A549 (cell line): ENCODE results near the gene PPA1. TPM values are rescaled to one million over a fixed set of nuclear protein-coding genes. Genes with fewer than 3 reads are reported as not detected.

ENCODE experiments used
- ATAC-seq, 2 experiments: fragments of 200-7000 bp in 1 of 2; fragments of >200 bp in 1 of 2; cut with Nextera tagmentation in 1 of 2; cut with Tn5 transposase in 1 of 2; 3 replicates each; pipeline versions ENCODE4 v1.8.0 to v1.9.1; 2018 to 2020; ENCODE audit warnings: mild to moderate bottlenecking in 1 of 2, moderate library complexity in 1 of 2
- CTCF ChIA-PET: fragments of 300-600 bp; sonication (Branson Sonifier 250); formaldehyde crosslinking; extraction: SDS; loops from one replicate; lab custom pipeline; 2021; ENCODE audit warnings: antibody characterized with exemption, inconsistent platforms; lab: Yijun Ruan, JAX
- POLR2A ChIA-PET: fragments of 350-600 bp; formaldehyde crosslinking; extraction: SDS; loops from one replicate; lab custom pipeline; 2021; ENCODE audit warnings: antibody characterized with exemption, inconsistent platforms; lab: Yijun Ruan, JAX
- DNase-seq, 2 experiments: peaks; one replicate each; pipeline versions ENCODE4 v3.0.0 to v3.0.0-alpha.2; 2011 to 2016; ENCODE audit warnings: low read depth in 1 of 2, low spot score in 1 of 2
- FAIRE-seq: peaks from 2 replicates; lab custom pipeline; 2011; peaks lifted over from hg19 to GRCh38; lab: Jason Lieb, UNC
- H3K27ac ChIP-seq, 2 experiments: fragments of >200 bp; sonication (Bioruptor Twin); formaldehyde crosslinking; 3 replicates each; pipeline ENCODE4 v1.5.1; 2016 to 2017
- H3K4me1 ChIP-seq: fragments of >200 bp; sonication (Bioruptor Twin); formaldehyde crosslinking; 3 replicates; pipeline ENCODE4 v1.6.1; 2016
- H3K4me2 ChIP-seq: fragments of >200 bp; sonication (Bioruptor Twin); formaldehyde crosslinking; 3 replicates; pipeline ENCODE4 v1.6.1; 2016
- H3K4me3 ChIP-seq: fragments of >200 bp; sonication (Bioruptor Twin); formaldehyde crosslinking; 3 replicates; pipeline ENCODE4 v1.5.1; 2016
- H3K9me3 ChIP-seq: fragments of >200 bp; sonication (Bioruptor Twin); formaldehyde crosslinking; 3 replicates; pipeline ENCODE4 v1.6.1; 2016
- BHLHE40 ChIP-seq: IDR thresholded peaks from 2 replicates; pipeline ENCODE4 v1.6.1; 2012; ENCODE audit warnings: low read depth, low read length, inconsistent platforms
- CBX2 ChIP-seq: fragments of 200-600 bp; sonication (generic); IDR thresholded peaks from 2 replicates; pipeline ENCODE4 v1.6.1; 2016; ENCODE audit warnings: low read depth, mild to moderate bottlenecking, borderline replicate concordance
- CEBPB ChIP-seq, 2 experiments: fragments of >200 bp in 1 of 2; sonication (Bioruptor Twin) in 1 of 2; formaldehyde crosslinking in 1 of 2; IDR thresholded peaks; 2 replicates each; pipeline ENCODE4 v1.6.1; 2012 to 2016
- CHD2 ChIP-seq: fragments of 150-350 bp; IDR thresholded peaks from 2 replicates; pipeline ENCODE4 v1.6.1; 2014; ENCODE audit warnings: low read length; ENCODE audit not compliant: partially characterized antibody
- CHD4 ChIP-seq: fragments of 200-600 bp; sonication (generic); IDR thresholded peaks from 2 replicates; pipeline ENCODE4 v1.6.1; 2016; ENCODE audit warnings: antibody characterized with exemption, mild to moderate bottlenecking, borderline replicate concordance
- EP300 ChIP-seq, 2 experiments: fragments of >200 bp; sonication (Bioruptor Twin); formaldehyde crosslinking; IDR thresholded peaks; 2 replicates in 1 of 2; 3 replicates in 1 of 2; pipeline ENCODE4 v1.6.1; 2016 to 2017
- ESRRA ChIP-seq: fragments of 150-350 bp; IDR thresholded peaks from 2 replicates; pipeline ENCODE4 v1.6.1; 2014; ENCODE audit warnings: mild to moderate bottlenecking, low read length, borderline replicate concordance
- FOSB ChIP-seq: fragments of 250-450 bp; sonication (Bioruptor Pico); IDR thresholded peaks from 2 replicates; pipeline ENCODE4 v1.5.0; 2020; ENCODE audit warnings: mild to moderate bottlenecking, moderate library complexity
- FOSL2 ChIP-seq, 2 experiments: fragments of 450-650 bp in 1 of 2; fragments of >200 bp in 1 of 2; sonication (Bioruptor Twin) in 1 of 2; formaldehyde crosslinking; IDR thresholded peaks; 2 replicates each; pipeline versions ENCODE4 v1.5.0 to v1.6.1; 2016 to 2020; ENCODE audit warnings: mild to moderate bottlenecking in 1 of 2, moderate library complexity in 1 of 2
- FOXS1 ChIP-seq: fragments of 250-450 bp; sonication (Bioruptor Pico); IDR thresholded peaks from 2 replicates; pipeline ENCODE4 v1.5.0; 2020; ENCODE audit warnings: mild to moderate bottlenecking, moderate library complexity
- HEYL ChIP-seq: fragments of 250-450 bp; sonication (Bioruptor Pico); IDR thresholded peaks from 2 replicates; pipeline ENCODE4 v1.8.0; 2021; ENCODE audit warnings: mild to moderate bottlenecking, moderate library complexity
- HOXB13 ChIP-seq: fragments of 250-450 bp; sonication (Bioruptor Pico); IDR thresholded peaks from 2 replicates; pipeline ENCODE4 v1.5.0; 2020; ENCODE audit warnings: low read depth, mild to moderate bottlenecking, moderate library complexity
- HOXB5 ChIP-seq: fragments of 250-450 bp; sonication (Bioruptor Pico); IDR thresholded peaks from 2 replicates; pipeline ENCODE4 v1.5.0; 2020; ENCODE audit warnings: mild to moderate bottlenecking, moderate library complexity
- JUN ChIP-seq, 2 experiments: fragments of >200 bp; sonication (Bioruptor Twin); formaldehyde crosslinking; IDR thresholded peaks; 2 replicates in 1 of 2; 3 replicates in 1 of 2; pipeline ENCODE4 v1.6.1; 2016 to 2017
- JUNB ChIP-seq: fragments of >200 bp; sonication (Bioruptor Twin); formaldehyde crosslinking; IDR thresholded peaks from 2 replicates; pipeline ENCODE4 v1.6.1; 2016
- KDM1A ChIP-seq: fragments of 200-600 bp; sonication (generic); IDR thresholded peaks from 2 replicates; pipeline ENCODE4 v1.6.1; 2016; ENCODE audit warnings: low read depth, mild to moderate bottlenecking
- NFE2L2 ChIP-seq: fragments of 150-350 bp; conservative IDR thresholded peaks from 2 replicates; pipeline ENCODE4 v1.6.1; 2014; ENCODE audit warnings: low read length
- NPAS2 ChIP-seq: fragments of 250-450 bp; sonication (Bioruptor Pico); IDR thresholded peaks from 2 replicates; pipeline ENCODE4 v1.8.0; 2022; ENCODE audit warnings: mild to moderate bottlenecking, moderate library complexity, borderline replicate concordance
- NR3C1 ChIP-seq: fragments of >200 bp; sonication (Bioruptor Twin); formaldehyde crosslinking; IDR thresholded peaks from 3 replicates; pipeline ENCODE4 v1.6.1; 2017
- RCOR1 ChIP-seq: fragments of 150-350 bp; IDR thresholded peaks from 2 replicates; pipeline ENCODE4 v1.6.1; 2014; ENCODE audit warnings: antibody characterized with exemption, low read length, low read depth
- RFX5 ChIP-seq: fragments of 450-650 bp; IDR thresholded peaks from 2 replicates; pipeline ENCODE4 v1.7.1; 2014; ENCODE audit warnings: antibody characterized with exemption, mild to moderate bottlenecking, moderate library complexity
- SMC3 ChIP-seq: fragments of >200 bp; sonication (Bioruptor Twin); formaldehyde crosslinking; IDR thresholded peaks from 3 replicates; pipeline ENCODE4 v1.6.1; 2018; ENCODE audit warnings: inconsistent platforms
- WGBS: methylation state at CpG from one replicate; pipeline ENCODE4 v1.1.6; 2017; ENCODE audit errors: missing lambda C conversion rate; 5-methylcytosine and 5-hydroxymethylcytosine counted together
- polyA plus RNA-seq, 4 experiments: library from polyadenylated mRNA; depleted of rRNA in 3 of 4; stranded (reverse); fragments of >200 nt; fragmentation: RNase III in 1 of 4; extraction: RNeasy Plus Mini Kit Qiagen cat#74134 plus additional on column Dnase treatment in 1 of 4; gene quantifications; 2 replicates in 3 of 4; 3 replicates in 1 of 4; pipeline ENCODE4 v1.2.3, GENCODE V29; 2011 to 2017
- TF ChIP-seq, protein P1 (sequence below): fragments of 450-650 bp; IDR thresholded peaks from 2 replicates; pipeline ENCODE4 v1.6.1; 2014; ENCODE audit warnings: antibody characterized with exemption
- TF ChIP-seq, protein P2 (sequence below): IDR thresholded peaks from 2 replicates; pipeline ENCODE4 v1.6.1; 2012
- TF ChIP-seq, protein P3 (sequence below): fragments of 250-450 bp; sonication (Bioruptor Pico); IDR thresholded peaks from 2 replicates; pipeline ENCODE4 v1.5.0; 2020; ENCODE audit warnings: low read depth, mild to moderate bottlenecking, moderate library complexity

Gene PPA1
- polyA plus RNA-seq, 2 of the 4 experiments (the other 2 are of a cell fraction): 205 to 273 TPM

DNA sequence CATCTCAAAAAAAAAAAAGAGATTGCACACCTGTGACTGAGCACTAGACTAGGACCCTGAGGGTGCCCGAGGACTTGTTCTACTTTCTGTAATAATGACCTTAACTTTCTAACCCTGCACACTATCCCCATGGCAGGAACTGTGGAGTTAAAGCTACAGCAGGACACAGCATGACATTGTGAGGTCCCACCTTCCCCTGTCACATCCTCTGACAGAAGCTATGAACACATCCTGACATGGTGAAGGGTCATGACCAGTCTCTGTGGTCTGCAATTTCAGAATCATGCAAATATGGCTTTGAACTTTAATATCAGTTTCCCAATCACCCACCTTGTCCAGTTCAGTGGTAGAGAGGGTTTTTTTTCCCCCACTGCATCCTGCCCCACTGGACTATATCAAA is 44.5 kb downstream of the PPA1 start:
- H3K9me3 ChIP-seq: no peaks in the 10 kb centered on the region
- no peak for FAIRE-seq
- CTCF ChIA-PET: no interaction called here
- TF ChIP-seq BHLHE40 (no peak), CBX2 (no peak), HEYL (CRISPR knock-in tag) (no peak), CEBPB (IDR thresholded peaks at IDR 0.05) (no peak)
- TF ChIP-seq, protein P1, sequence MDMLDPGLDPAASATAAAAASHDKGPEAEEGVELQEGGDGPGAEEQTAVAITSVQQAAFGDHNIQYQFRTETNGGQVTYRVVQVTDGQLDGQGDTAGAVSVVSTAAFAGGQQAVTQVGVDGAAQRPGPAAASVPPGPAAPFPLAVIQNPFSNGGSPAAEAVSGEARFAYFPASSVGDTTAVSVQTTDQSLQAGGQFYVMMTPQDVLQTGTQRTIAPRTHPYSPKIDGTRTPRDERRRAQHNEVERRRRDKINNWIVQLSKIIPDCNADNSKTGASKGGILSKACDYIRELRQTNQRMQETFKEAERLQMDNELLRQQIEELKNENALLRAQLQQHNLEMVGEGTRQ: no peak
- POLR2A ChIA-PET: interaction anchor here (0.9 kb wide), 1 partner anchor 43 kb away, joined by 4 read pairs; the partner anchor contains the start of gene TYSND1
- H3K4me1 ChIP-seq: peaks cover 17% of the 10 kb centered on the region
- 29% methylated on average over 1 of the region's 1 CpG for WGBS
- no peak overlapping the region for H3K27ac ChIP-seq
- H3K4me3 ChIP-seq: no peak overlapping the region
- no peak for ATAC-seq
- H3K4me2 ChIP-seq: no peak overlapping the region
- no peak for DNase-seq

DNA sequence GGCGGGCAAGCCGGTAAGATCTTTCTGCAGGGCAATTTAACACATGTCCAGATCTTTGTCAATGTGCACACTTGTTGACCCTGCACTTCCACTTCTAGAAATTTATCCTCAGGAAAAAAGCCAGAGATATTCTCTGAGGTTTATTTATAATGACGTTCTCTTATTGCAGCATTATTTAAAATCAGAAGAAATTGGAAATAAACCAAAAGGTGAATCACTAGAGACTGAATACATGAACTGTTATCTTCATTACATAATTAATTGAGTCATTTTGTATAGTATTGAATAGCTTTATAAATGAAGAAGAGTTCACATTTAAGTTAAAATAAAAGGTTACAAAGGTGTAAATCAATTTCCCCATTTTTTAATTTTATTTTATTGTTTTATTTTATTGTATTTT is 46.7 kb downstream of the PPA1 start:
- POLR2A ChIA-PET: no interaction called here
- H3K4me2 ChIP-seq: no peak overlapping the region

DNA sequence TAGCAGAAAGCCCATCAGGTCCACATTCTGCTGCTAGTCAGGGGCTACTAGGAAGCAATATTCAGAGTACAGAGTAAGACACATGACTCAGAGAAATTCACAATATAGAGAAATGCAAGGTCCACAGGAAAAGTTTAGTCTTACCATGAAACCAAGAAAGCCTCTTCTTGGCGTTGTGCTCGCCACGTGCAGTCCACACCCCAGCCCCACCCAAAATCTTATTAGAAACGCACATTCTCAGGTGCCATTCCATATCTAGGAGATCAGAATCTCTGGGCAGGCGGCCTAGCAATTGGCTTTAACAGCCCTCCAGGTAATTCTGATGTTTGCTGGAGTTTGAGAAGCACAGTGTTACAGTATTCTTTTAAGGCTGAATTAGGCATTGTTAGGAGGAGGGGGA is 47.1 kb downstream of the PPA1 start:
- no peak for FAIRE-seq
- ChIA-PET POLR2A (no interaction called here), CTCF (interaction anchor here (1.5 kb wide), 1 partner anchor 36 kb away, joined by 3 read pairs; no protein-coding TSS in a partner anchor)
- TF ChIP-seq HOXB13 (CRISPR knock-in tag): no peak
- no peak for DNase-seq
- Histone ChIP-seq H3K27ac (no peak overlapping the region), H3K4me3 (no peak overlapping the region), H3K4me2 (no peak overlapping the region), H3K9me3 (0 out of 3 replicates have a peak, but pooled peaks cover under 1% of the 10 kb centered on the region), H3K4me1 (no peaks in the 10 kb centered on the region)
- no peak for ATAC-seq
- WGBS: 73% methylated on average over 5 of the region's 5 CpGs

More for the DNA sequence above, 46.7 kb downstream of the PPA1 start:
- peaks cover 4% of the 10 kb centered on the region for H3K4me1 ChIP-seq
- FAIRE-seq: no peak
- H3K4me3 ChIP-seq: no peak overlapping the region
- TF ChIP-seq JUN (IDR thresholded peaks at IDR 0.05) (no peak), FOSL2 (IDR thresholded peaks at IDR 0.05) (no peak), FOSL2 (CRISPR knock-in tag; IDR thresholded peaks at IDR 0.05) (no peak), CHD2 (no peak), FOXS1 (CRISPR knock-in tag) (no peak), KDM1A (no peak), RCOR1 (no peak)
- TF ChIP-seq, protein P2, sequence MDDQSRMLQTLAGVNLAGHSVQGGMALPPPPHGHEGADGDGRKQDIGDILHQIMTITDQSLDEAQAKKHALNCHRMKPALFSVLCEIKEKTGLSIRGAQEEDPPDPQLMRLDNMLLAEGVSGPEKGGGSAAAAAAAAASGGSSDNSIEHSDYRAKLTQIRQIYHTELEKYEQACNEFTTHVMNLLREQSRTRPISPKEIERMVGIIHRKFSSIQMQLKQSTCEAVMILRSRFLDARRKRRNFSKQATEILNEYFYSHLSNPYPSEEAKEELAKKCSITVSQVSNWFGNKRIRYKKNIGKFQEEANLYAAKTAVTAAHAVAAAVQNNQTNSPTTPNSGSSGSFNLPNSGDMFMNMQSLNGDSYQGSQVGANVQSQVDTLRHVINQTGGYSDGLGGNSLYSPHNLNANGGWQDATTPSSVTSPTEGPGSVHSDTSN: no peak
- TF ChIP-seq, all 56 proteins: peak for 0
- Histone ChIP-seq H3K9me3 (no peaks in the 10 kb centered on the region), H3K27ac (no peak overlapping the region)
- CTCF ChIA-PET: interaction anchor here (1.5 kb wide), 1 partner anchor 35 kb away, joined by 3 read pairs; no protein-coding TSS in a partner anchor
- no peak for DNase-seq
- WGBS: 79% methylated on average over 3 of the region's 3 CpGs
- no peak for ATAC-seq

DNA sequence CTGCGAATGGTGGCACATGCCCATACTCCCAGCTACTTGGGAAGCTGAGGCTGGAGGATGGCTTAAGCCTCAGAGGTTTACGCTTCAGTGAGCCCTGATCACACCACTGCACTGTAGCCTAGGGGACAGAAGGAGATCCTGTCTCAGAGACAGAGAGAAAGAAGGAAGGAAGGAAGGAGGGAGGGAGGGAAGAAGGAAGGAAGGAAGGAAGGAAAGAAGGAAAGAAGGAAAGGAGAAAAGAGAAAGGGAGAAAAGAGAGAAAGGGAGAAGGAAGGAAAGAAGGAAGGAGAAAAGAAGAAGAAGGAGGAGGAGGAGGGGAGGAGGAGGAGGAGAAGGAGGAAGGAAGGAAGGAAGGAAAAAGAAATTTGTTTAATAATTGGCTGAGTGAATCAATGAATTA is 49.9 kb downstream of the PPA1 start:
- ChIA-PET CTCF (interaction anchor here (1.6 kb wide), 1 partner anchor 181 kb away, joined by 3 read pairs; no protein-coding TSS in a partner anchor), POLR2A (no interaction called here)
- TF ChIP-seq, protein P3, sequence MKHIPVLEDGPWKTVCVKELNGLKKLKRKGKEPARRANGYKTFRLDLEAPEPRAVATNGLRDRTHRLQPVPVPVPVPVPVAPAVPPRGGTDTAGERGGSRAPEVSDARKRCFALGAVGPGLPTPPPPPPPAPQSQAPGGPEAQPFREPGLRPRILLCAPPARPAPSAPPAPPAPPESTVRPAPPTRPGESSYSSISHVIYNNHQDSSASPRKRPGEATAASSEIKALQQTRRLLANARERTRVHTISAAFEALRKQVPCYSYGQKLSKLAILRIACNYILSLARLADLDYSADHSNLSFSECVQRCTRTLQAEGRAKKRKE (CRISPR knock-in tag): no peak
- TF ChIP-seq NPAS2 (CRISPR knock-in tag): no peak
- TF ChIP-seq HEYL (CRISPR knock-in tag): no peak
- TF ChIP-seq ESRRA: no peak
- no peak for TF ChIP-seq JUNB
- TF ChIP-seq, protein P2: no peak
- no peak for TF ChIP-seq NR3C1
- TF ChIP-seq FOSB: no peak
- no peak for TF ChIP-seq CHD4
- TF ChIP-seq RFX5: no peak
- no peak for TF ChIP-seq SMC3
- TF ChIP-seq CBX2: no peak
- TF ChIP-seq BHLHE40: no peak
- TF ChIP-seq HOXB5 (CRISPR knock-in tag): no peak
- no peak for TF ChIP-seq NFE2L2
- TF ChIP-seq, protein P1: no peak
- no peak for TF ChIP-seq EP300 (IDR thresholded peaks at IDR 0.05)
- no peak for TF ChIP-seq FOXS1 (CRISPR knock-in tag)
- Histone ChIP-seq H3K4me1 (no peaks in the 10 kb centered on the region), H3K4me2 (no peak overlapping the region), H3K4me3 (no peak overlapping the region), H3K27ac (no peak overlapping the region), H3K9me3 (peaks cover 27% of the 10 kb centered on the region)
- ATAC-seq (no peak), FAIRE-seq (no peak), DNase-seq (no peak)
- WGBS: 24% methylated on average over 2 of the region's 2 CpGs
